IMR-90 (cell line): Measurements from ENCODE around the gene TACR2. TPM values are rescaled to one million over a fixed set of nuclear protein-coding genes. Genes with fewer than 3 reads are reported as not detected.

Experiments
- ATAC-seq: fragments of 200-7000 bp; cut with Tn5 transposase; 2 replicates; pipeline ENCODE4 v1.9.1; 2020; ENCODE audit warnings: low read depth, mild to moderate bottlenecking, moderate library complexity
- BruUV-seq: library from RNA; stranded (reverse); fragments of 400-500 nt; replicated peaks from 2 replicates; lab custom pipeline; 2021; lab: Mats Ljungman, UMichigan
- CTCF ChIA-PET: fragments of 300-600 bp; formaldehyde crosslinking; extraction: SDS; loops from one replicate; lab custom pipeline; 2021; ENCODE audit warnings: antibody characterized with exemption; lab: Yijun Ruan, JAX
- POLR2A ChIA-PET: fragments of 300-600 bp; sonication (Branson Sonifier 250); formaldehyde crosslinking; loops from one replicate; lab custom pipeline; 2022; ENCODE audit warnings: antibody characterized with exemption; ENCODE audit not compliant: unreplicated experiment; lab: Charles Lee
- DNase-seq: peaks from one replicate; pipeline ENCODE4 v3.0.0; 2013
- H2AFZ ChIP-seq: replicated peaks from 2 replicates; pipeline ENCODE3; 2013; ENCODE audit warnings: low read length, mild to moderate bottlenecking; ENCODE audit not compliant: poor library complexity
- H2AK5ac ChIP-seq: 2 replicates; pipeline ENCODE4 v1.6.1; 2013; ENCODE audit warnings: low read depth, low read length, inconsistent platforms
- H2AK9ac ChIP-seq: replicated peaks from 2 replicates; pipeline ENCODE3; 2013; ENCODE audit warnings: mild to moderate bottlenecking, low read depth, low read length, moderate library complexity; ENCODE audit not compliant: poor library complexity
- H2BK120ac ChIP-seq: 2 replicates; pipeline ENCODE4 v1.6.1; 2013; ENCODE audit warnings: low read depth, low read length, inconsistent platforms
- H2BK15ac ChIP-seq: 3 replicates; pipeline ENCODE4 v1.6.1; 2013; ENCODE audit warnings: low read depth, low read length, inconsistent platforms
- H2BK20ac ChIP-seq: 2 replicates; pipeline ENCODE4 v1.6.1; 2013; ENCODE audit warnings: low read depth, mild to moderate bottlenecking, inconsistent platforms, low read length, moderate library complexity
- H2BK5ac ChIP-seq: 2 replicates; pipeline ENCODE4 v1.6.1; 2013; ENCODE audit warnings: mild to moderate bottlenecking, low read depth, low read length, inconsistent platforms; ENCODE audit not compliant: poor library complexity, severe bottlenecking
- H3K14ac ChIP-seq: replicated peaks from 2 replicates; pipeline ENCODE4 v1.6.1; 2013; ENCODE audit warnings: low read depth, low read length, inconsistent platforms
- H3K18ac ChIP-seq: 2 replicates; pipeline ENCODE4 v1.6.1; 2013; ENCODE audit warnings: low read depth, low read length, control low read depth
- H3K23ac ChIP-seq: 2 replicates; pipeline ENCODE4 v1.6.1; 2013; ENCODE audit warnings: low read depth, low read length, inconsistent platforms
- H3K27ac ChIP-seq: 2 replicates; pipeline ENCODE4 v1.5.1; 2013; ENCODE audit warnings: mild to moderate bottlenecking, control low read depth, low read length; ENCODE audit not compliant: insufficient read depth
- H3K27me3 ChIP-seq: 2 replicates; pipeline ENCODE4 v1.6.1; 2013; ENCODE audit warnings: low read length; ENCODE audit not compliant: control insufficient read depth, insufficient read depth
- H3K36me3 ChIP-seq: 2 replicates; pipeline ENCODE4 v1.6.1; 2013; ENCODE audit warnings: low read length, mixed read lengths; ENCODE audit not compliant: control insufficient read depth, insufficient read depth
- H3K4ac ChIP-seq: 2 replicates; pipeline ENCODE4 v1.6.1; 2013; ENCODE audit warnings: low read depth, low read length, inconsistent platforms
- H3K4me1 ChIP-seq: 2 replicates; pipeline ENCODE4 v1.6.1; 2013; ENCODE audit warnings: low read length, mixed read lengths; ENCODE audit not compliant: control insufficient read depth, insufficient read depth
- H3K4me2 ChIP-seq: 2 replicates; pipeline ENCODE4 v1.6.1; 2013; ENCODE audit warnings: low read depth, mild to moderate bottlenecking, control low read depth, low read length, moderate library complexity
- H3K4me3 ChIP-seq: 2 replicates; pipeline ENCODE4 v1.5.1; 2013; ENCODE audit warnings: low read depth, mild to moderate bottlenecking, control low read depth, low read length, moderate library complexity; ENCODE audit not compliant: insufficient read depth
- H3K56ac ChIP-seq: 2 replicates; pipeline ENCODE4 v1.6.1; 2013; ENCODE audit warnings: low read length, inconsistent platforms; ENCODE audit not compliant: insufficient read depth; ENCODE audit errors: extremely low read depth
- H3K79me1 ChIP-seq, 2 experiments: 2 replicates each; pipeline ENCODE4 v1.6.1; 2013; ENCODE audit warnings: low read length in 2 of 2, inconsistent platforms in 1 of 2, low read depth in 1 of 2
- H3K9ac ChIP-seq: 2 replicates; pipeline ENCODE4 v1.6.1; 2013; ENCODE audit warnings: low read depth, low read length, control low read depth
- H3K9me1 ChIP-seq: 2 replicates; pipeline ENCODE4 v1.6.1; 2013; ENCODE audit warnings: low read length, inconsistent platforms; ENCODE audit not compliant: insufficient read depth
- H3K9me3 ChIP-seq: 2 replicates; pipeline ENCODE4 v1.6.1; 2013; ENCODE audit warnings: low read length; ENCODE audit not compliant: control insufficient read depth, insufficient read depth
- H4K20me1 ChIP-seq: 2 replicates; pipeline ENCODE4 v1.6.1; 2013; ENCODE audit warnings: low read length, inconsistent platforms; ENCODE audit not compliant: insufficient read depth
- H4K5ac ChIP-seq: 2 replicates; pipeline ENCODE4 v1.6.1; 2013; ENCODE audit warnings: mild to moderate bottlenecking, low read depth, low read length, control low read depth
- H4K8ac ChIP-seq, 2 experiments: 2 replicates each; pipeline ENCODE4 v1.6.1; 2013; ENCODE audit warnings: low read depth in 2 of 2, low read length in 2 of 2, control low read depth in 1 of 2, inconsistent platforms in 1 of 2
- H4K91ac ChIP-seq: 2 replicates; pipeline ENCODE4 v1.6.1; 2013; ENCODE audit warnings: low read depth, low read length, inconsistent platforms; ENCODE audit not compliant: insufficient read depth
- CEBPB ChIP-seq: IDR thresholded peaks from 2 replicates; pipeline ENCODE4 v1.6.1; 2012; ENCODE audit warnings: low read depth, low read length, improper control_type of control experiment
- ELK1 ChIP-seq: fragments of 150-350 bp; IDR thresholded peaks from 2 replicates; pipeline ENCODE4 v1.6.1; 2016; ENCODE audit warnings: low read depth, mild to moderate bottlenecking, low read length, moderate library complexity, borderline replicate concordance
- MAFK ChIP-seq: IDR thresholded peaks from 2 replicates; pipeline ENCODE4 v1.6.1; 2012; ENCODE audit warnings: low read depth, low read length, improper control_type of control experiment
- MAZ ChIP-seq: IDR thresholded peaks from 2 replicates; pipeline ENCODE4 v1.6.1; 2012; ENCODE audit warnings: low read depth, mild to moderate bottlenecking, low read length, improper control_type of control experiment, moderate library complexity, borderline replicate concordance
- RAD21 ChIP-seq: IDR thresholded peaks from 2 replicates; pipeline ENCODE4 v1.6.1; 2012; ENCODE audit warnings: low read length, improper control_type of control experiment
- WGBS, 2 experiments: methylation state at CpG; one replicate each; pipeline versions ENCODE4 v1.1.5 to v1.1.7; 2013; ENCODE audit warnings: missing lambda C conversion rate in 2 of 2; ENCODE audit not compliant: insufficient read length in 1 of 2; ENCODE audit errors: extremely low coverage in 2 of 2; 5-methylcytosine and 5-hydroxymethylcytosine counted together
- dilution Hi-C: fragments of 300-500 bp; cut with HindIII; formaldehyde crosslinking; loops from one replicate; pipeline ENCODE4 v1.14.3; 2018; ENCODE audit warnings: low sequenced_read_pairs; ENCODE audit not compliant: unreplicated experiment
- in situ Hi-C: fragments of 300-500 bp; cut with MboI; formaldehyde crosslinking; loops from 3 replicates; pipeline ENCODE4 v1.14.3; 2019; ENCODE audit warnings: low sequenced_read_pairs, inconsistent platforms, mixed read lengths
- intact Hi-C: fragments of 100-400 bp; cut with micrococcal nuclease; formaldehyde crosslinking; loops from 2 replicates; pipeline ENCODE4 v1.10.0; 2022
- polyA plus RNA-seq, 3 experiments: library from polyadenylated mRNA; depleted of rRNA; stranded (reverse); fragments of >200 nt; gene quantifications; 2 replicates each; pipeline ENCODE4 v1.2.3, GENCODE V29; 2012; ENCODE audit warnings: low replicate concordance in 1 of 3
- total RNA-seq: library from RNA; depleted of rRNA; stranded (reverse); fragments of >200 nt; gene quantifications from 2 replicates; pipeline ENCODE4 v1.2.3, GENCODE V29; 2012

Gene TACR2
- total and polyA plus RNA-seq, 2 of the 4 experiments (the other 2 are of a cell fraction), result not detected

GRCh38 chr10:69398466-69398865, 18.3 kb downstream of the TACR2 start:
- Histone ChIP-seq H3K36me3 (peaks cover 27% of the 10 kb centered on the region), H3K4me3 (no peak overlapping the region)
- POLR2A ChIA-PET, result no interaction called here

More at GRCh38 chr10:69398466-69398865, 18.3 kb downstream of the TACR2 start:
- Histone ChIP-seq H4K20me1 (peaks cover 9% of the 10 kb centered on the region; the same call in 1 of the 2 replicates), H4K5ac (peak overlapping the region; percentile 53; the same call in 1 of the 2 replicates), H3K9me1 (peaks cover 13% of the 10 kb centered on the region), H3K9me3 (no peaks in the 10 kb centered on the region), H2BK20ac (no peak overlapping the region), H2BK5ac (no peak overlapping the region), H2AK5ac (no peak overlapping the region), H3K4me1 (peaks cover 13% of the 10 kb centered on the region; the same call in 1 of the 2 replicates), H3K18ac (peak overlapping the region; percentile 82; the same call in 1 of the 2 replicates), H3K4ac (no peak overlapping the region), H2BK15ac (no peak overlapping the region), H3K79me1 (peaks cover 0 to 17% of the 10 kb centered on the region in 2 experiments; a peak in 1 of 4 replicates), H3K14ac (no peak overlapping the region), H2AFZ (no peak overlapping the region), H4K8ac (no peak overlapping the region), H4K91ac (no peak overlapping the region), H3K9ac (no peak overlapping the region), H3K27me3 (no peaks in the 10 kb centered on the region), H2AK9ac (no peak overlapping the region), H3K27ac (peak overlapping the region; percentile 88; the same call in 1 of the 2 replicates), H3K23ac (no peak overlapping the region), H3K4me2 (no peak overlapping the region; the same call in 1 of the 2 replicates), H3K56ac (no peak overlapping the region), H2BK120ac (no peak overlapping the region)
- DNase-seq (no peak), ATAC-seq (no peak; the same call in none of the 2 replicates)
- dilution Hi-C loops (no loop called here), in situ Hi-C loops (no loop called here), intact Hi-C loops (no loop called here)
- WGBS, 2 experiments, result 80% methylated on average over 9 of the region's 16 CpGs; no CpG with 5 or more reads in 1 of the 2 experiments
- BruUV-seq, result no TSS peak
- CTCF ChIA-PET, result interaction anchor here (1.2 to 2.2 kb wide), 2 partner anchors 9 to 160 kb away, joined by 3 to 9 read pairs; no protein-coding TSS in a partner anchor
- TF ChIP-seq MAZ (no peak), MAFK (no peak), ELK1 (no peak), CEBPB (no peak), RAD21 (no peak)
